NCI-H128 (cell line): ENCODE results near the gene FSTL4.
A peak's percentile ranks its signal among the peaks of the same experiment; 100 is the strongest.

Experiments used
- DNase-seq: peaks from one replicate; lab custom pipeline; 2025; ENCODE audit not compliant: unreplicated experiment; lab: John Stamatoyannopoulos, UW

FSTL4 gene

DNA sequence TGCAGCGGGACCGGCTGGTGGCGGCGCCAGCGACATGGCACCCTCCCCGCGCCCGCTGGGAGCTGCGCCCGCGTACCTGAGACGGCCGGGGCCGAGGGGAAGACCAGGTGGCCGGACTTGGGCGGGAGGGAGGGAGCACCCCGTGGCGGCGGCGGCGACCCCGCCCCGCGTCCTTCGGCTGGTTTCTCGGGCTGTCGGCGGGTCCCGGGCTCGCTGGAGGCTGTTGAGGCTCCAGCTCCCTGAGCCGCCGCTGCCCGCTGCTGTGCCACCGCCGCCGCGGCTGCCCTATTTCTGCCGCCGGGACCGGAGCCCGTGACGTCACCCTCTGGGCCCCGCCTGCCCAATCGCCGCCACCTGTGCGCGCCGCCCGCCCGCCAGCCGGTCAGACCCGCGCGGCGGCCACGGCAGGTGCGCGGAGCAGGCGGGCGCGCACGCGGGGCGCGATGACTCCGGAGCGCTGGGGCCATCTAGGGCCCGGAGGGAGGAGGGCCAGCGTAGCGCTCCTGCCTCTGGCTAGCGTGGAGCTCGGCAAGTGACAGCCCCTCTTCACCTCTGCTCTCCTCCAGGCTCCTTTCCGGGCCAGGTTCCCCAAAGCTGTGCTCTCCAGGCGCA lies at the start of gene FSTL4:
Gene FSTL4 (minus strand): TSS at position 293 of the 612 bp plus-strand sequence.
- DNase-seq: peak; percentile 23

- DNase-seq: no peak
These were observed 49.0 kb upstream of the FSTL4 start for GRCh38 chr5:133661389-133661788.

DNA sequence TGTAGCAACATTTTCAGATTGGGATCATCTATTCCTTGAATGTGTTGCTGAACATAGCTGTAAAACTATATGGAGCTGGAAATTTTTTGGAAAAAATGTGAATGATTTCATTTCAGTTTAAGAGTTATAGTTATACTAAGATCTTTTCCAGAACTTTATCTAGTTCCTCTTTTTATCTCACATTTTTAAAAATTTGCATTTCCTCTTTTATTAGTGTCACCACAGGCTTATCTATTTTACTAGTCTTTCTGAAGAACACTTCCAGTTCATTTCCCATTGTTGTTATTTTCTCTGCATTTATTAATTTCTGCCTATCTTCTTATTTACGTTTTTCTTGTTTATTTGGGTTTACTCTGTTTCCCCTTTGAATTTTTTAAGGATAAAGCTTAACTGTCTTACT lies 46.0 kb upstream of the FSTL4 start:
- no peak for DNase-seq

DNA sequence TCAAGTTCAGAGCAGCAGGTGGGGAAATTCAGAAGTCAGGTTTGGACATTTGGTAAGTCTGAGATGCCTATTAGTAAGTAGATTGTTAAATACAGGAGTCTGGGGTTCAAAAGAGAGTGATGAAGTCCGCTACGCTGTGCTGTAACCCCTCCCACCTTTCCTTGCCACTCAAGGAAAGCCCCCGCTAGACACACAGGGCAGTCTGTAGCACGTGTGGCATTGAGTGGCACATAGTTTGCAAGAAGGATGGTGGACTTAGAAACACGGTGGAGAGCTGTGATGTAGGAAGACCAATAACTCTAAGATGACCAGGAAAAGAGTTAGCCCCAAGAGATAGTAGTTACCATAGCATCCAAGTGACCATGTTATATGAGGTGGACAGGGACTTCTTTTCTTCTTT lies 44.7 kb upstream of the FSTL4 start:
- no peak for DNase-seq

- DNase-seq: no peak
These were observed 43.6 kb upstream of the FSTL4 start for GRCh38 chr5:133655966-133656365.

GRCh38 chr5:133653760-133654049 lies 41.4 kb upstream of the FSTL4 start:
- DNase-seq: no peak

DNA sequence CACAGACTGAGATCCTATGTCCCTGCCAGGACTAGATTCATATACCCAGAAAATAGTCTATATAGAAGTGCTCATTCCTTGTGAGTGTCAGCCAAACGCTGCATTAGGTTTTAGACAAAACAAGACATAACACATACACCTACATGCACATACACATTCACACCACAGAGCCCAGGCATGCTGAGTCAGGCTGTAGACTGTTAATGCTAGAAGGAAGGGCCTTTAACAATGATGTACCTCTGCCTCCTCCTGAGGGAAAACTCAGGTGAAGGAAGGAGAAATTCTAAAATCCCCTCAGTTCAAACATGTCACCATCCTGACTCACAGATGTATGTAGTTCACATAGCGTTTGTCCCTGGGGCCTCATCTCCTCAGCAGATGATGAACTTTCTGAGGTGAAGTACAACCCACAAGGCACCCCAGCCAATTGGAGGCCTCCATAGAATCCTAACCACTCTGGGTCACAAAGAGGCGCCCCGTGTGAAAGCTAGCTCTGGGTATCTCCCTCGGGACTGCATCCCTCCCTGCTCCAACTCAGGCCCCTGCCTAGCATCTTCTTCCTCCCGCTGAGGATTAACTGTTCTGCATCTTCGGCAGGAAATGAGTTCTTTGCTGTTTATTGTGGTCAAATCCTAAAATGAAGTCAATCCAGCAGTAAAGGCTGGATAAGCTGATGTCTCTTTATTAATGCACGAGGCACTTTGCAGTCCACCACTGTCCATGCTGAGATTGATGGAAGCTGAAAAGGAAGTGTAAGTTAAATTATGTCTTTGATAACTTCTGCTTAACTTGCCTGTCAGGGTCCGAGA lies 40.8 kb upstream of the FSTL4 start:
- no peak for DNase-seq

- no peak for DNase-seq
These were observed 31.9 kb upstream of the FSTL4 start for GRCh38 chr5:133644000-133644865.

- no peak for DNase-seq
These were observed 31.0 kb upstream of the FSTL4 start for GRCh38 chr5:133643365-133643764.

GRCh38 chr5:133642153-133642722 lies 29.9 kb upstream of the FSTL4 start:
- DNase-seq: no peak

GRCh38 chr5:133641683-133642082 lies 29.3 kb upstream of the FSTL4 start:
- no peak for DNase-seq

DNA sequence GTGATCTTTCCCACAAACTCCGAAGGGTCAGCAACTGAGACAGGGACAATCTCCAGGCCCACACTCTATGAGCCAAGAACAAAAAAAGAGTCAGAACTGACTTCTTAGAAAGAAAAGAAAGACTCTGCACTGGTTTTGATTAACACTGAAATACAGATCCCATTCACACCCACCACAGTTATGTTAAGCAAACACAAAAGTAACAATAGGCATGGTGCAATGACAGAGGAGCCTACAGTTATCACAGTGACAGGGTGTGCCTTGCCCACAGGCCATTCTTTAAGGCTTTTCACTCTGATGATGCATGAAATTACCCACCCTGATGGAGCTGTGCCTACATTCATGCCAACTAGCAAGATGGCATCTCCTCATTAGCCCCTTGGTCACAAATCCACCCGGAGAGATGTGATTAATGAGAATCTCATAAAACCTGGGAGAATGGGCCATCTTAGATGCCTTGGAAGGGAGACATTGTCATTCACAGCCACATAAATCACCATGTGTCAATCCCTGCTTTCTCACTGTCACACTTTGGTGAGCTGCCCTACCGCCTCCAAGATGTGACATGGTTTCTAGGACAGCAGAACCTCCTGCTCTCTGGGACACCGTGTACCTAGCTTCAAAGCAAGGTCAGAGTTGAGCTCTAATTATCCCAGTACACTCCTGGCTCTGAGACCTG lies 27.6 kb upstream of the FSTL4 start:
- DNase-seq: no peak

DNA sequence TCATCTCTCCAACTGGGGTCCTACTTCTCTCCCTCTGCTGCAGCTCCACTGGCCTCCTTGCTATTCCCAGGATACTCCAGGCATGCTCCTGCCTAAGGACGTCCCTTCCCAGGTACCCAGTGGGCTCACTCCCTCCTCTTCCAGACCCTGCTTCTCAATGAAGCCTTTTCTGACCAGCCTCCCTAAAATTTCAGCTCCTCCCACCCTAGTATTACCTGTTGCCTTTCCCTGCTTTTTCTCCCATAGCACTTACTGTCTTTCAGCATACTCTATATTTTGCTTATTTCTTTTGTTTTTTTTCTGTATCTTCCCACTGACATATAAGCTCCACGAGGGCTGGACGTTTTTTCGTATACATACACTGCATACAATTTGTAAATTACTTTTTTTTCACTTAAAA lies 26.1 kb upstream of the FSTL4 start:
- no peak for DNase-seq

- DNase-seq: no peak
These were observed 24.9 kb upstream of the FSTL4 start for GRCh38 chr5:133637206-133637605.

- DNase-seq: no peak
These were observed 22.7 kb upstream of the FSTL4 start for GRCh38 chr5:133635051-133635450.

DNA sequence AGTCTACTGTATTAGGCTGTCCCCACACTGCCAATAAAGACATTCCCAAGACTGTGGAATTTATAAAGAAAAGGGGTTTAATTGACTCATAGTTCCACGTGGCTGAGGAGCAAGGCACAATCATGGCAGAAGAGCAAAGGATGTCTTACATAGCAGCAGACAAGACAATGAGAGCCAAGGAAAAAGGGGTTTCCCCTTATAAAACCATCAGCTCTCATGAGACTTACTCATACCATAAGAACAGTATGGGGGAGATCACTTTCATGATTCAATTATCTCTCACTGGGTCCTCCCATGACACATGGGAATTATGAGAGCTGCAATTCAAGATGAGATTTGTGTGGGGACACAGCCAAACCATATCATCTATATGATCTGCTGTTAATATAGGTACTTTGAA lies 14.8 kb upstream of the FSTL4 start:
- DNase-seq: no peak

DNA sequence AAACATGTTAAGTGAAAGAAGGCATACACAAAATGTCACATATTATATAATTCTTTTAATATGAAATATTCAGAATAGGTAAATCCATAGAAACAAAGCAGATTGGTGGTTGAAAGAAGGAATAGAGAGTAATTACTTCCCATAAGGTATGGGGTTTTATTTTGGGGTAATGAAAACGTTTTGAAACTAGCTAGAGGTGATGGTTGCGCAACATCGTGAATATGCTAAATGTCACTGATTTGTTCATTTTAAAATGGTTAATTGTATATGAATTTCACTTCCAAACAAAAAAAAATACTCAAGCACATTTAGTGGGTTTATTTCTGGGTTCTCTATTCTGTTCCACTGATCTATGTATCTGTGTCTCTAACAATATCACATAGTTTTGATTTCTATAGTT lies 12.0 kb upstream of the FSTL4 start:
- no peak for DNase-seq

DNA sequence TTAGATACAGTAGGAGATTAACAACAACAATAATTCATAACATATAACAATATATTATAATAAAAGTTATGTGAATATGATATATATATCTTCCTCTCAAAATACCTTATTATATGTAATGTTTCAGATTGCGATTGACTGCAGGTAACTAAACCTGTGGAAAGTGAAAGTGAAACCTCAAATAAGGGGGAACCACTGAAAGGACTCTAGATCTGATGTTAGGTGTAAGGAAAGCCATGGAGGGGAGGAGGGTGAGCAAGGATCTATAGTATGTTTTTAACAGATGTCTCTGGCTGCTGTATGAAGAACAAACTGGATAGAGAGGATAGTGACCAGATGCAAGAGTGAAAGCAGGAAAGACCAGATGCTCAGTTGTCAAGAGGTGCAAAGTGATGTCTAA lies 5.8 kb upstream of the FSTL4 start:
- no peak for DNase-seq

DNA sequence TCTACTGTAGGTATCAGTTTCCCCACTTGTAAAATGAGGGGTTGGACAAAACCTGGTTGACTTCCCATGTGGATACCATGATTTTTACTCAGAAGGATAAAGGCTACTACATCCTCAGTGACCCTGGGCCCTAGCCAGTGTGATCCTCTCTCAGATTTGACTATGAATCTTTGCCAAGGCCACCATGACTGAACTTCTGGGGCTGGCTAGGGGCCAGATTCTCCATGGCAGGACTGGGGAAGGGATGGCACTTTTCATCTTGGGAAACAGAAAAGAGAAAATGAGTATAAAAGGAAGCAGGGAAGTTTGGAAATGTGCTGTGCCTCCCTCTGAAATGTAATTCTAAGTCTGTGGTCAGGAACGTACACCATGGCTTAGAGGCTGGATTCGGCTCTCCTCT lies 1.4 kb upstream of the FSTL4 start:
- DNase-seq: no peak

- DNase-seq: no peak
These were observed 843 bp upstream of the FSTL4 start for GRCh38 chr5:133613184-133613583.
